H1 (cell line): ENCODE results near the gene ASAP2.

Source experiments
- CTCF ChIP-seq, 3 experiments: IDR thresholded peaks; 1 replicate in 2 of 3; 2 replicates in 1 of 3; pipeline versions ENCODE4 v1.5.1 to v1.6.1; 2011; ENCODE audit warnings: low read length in 3 of 3, mild to moderate bottlenecking in 3 of 3, inconsistent platforms in 2 of 3, low read depth in 1 of 3, moderate library complexity in 1 of 3; ENCODE audit not compliant: insufficient read depth in 1 of 3; ENCODE audit errors: control extremely low read depth in 1 of 3
- EZH2 ChIP-seq: fragments of 200-600 bp; sonication (generic); IDR thresholded peaks from 2 replicates; pipeline ENCODE4 v1.7.1; 2012; ENCODE audit warnings: low read depth, mild to moderate bottlenecking, moderate library complexity, low read length, inconsistent platforms; ENCODE audit not compliant: severe bottlenecking
- HDAC2 ChIP-seq, 2 experiments: fragments of 300-600 bp in 1 of 2; sonication (generic) in 1 of 2; IDR thresholded peaks; 2 replicates each; pipeline ENCODE4 v1.6.1; 2011 to 2012; ENCODE audit warnings: low read depth in 2 of 2, low read length in 2 of 2, mild to moderate bottlenecking in 2 of 2, moderate library complexity in 2 of 2, borderline replicate concordance in 1 of 2, inconsistent platforms in 1 of 2
- POLR2A ChIP-seq, 2 experiments: IDR thresholded peaks; 1 replicate in 1 of 2; 2 replicates in 1 of 2; pipeline ENCODE4 v1.6.1; 2011; ENCODE audit warnings: low read depth in 2 of 2, low read length in 2 of 2, mild to moderate bottlenecking in 2 of 2; ENCODE audit errors: control extremely low read depth in 1 of 2
- SAP30 ChIP-seq: fragments of 300-600 bp; sonication (generic); IDR thresholded peaks from 2 replicates; pipeline ENCODE4 v1.7.1; 2012; ENCODE audit warnings: low read length, moderate library complexity, mild to moderate bottlenecking, inconsistent platforms; ENCODE audit not compliant: insufficient read depth, insufficient replicate concordance

DNA sequence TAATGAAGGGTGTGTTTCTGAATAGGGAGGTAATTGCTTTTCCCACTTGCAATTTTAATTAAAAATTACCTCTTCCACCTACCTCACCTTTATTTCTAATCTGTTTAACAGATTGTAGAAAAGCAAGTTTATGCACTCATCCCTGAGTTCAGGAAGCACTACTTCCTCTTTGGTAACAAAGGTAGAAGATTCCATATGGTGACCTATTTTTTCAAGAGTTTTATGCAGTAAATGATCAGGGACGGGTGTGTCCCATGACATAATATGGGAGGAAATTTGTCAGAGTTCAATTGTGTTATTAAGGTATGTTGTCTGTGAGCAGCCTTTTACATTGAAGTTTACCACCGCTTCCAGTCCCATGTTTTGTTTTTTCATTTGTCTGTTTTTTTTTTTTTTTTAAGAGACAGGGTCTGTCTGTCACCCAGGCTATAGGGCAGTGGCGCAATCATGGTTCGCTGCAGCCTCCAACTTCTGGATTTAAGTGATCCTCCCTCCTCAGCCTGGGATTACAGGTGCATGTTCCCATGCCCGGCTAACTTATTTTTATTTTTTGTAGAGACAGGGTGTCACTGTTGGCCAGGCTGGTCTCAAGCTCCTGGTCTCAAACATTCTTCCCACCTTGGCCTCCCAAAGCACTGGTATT lies 68.2 kb downstream of the ASAP2 start:
- TF ChIP-seq HDAC2 (IDR thresholded peaks at IDR 0.05; ENCODE audit: borderline replicate concordance in 1 of 2, low read depth in 2 of 2, low read length in 2 of 2) (no peak), CTCF (IDR thresholded peaks at IDR 0.05; ENCODE audit: control extremely low read depth in 1 of 3, insufficient read depth in 1 of 3, low read depth in 1 of 3, low read length in 3 of 3) (no peak), POLR2A (IDR thresholded peaks at IDR 0.05; ENCODE audit: control extremely low read depth in 1 of 2, low read depth in 2 of 2, low read length in 2 of 2) (no peak), SAP30 (no peak), EZH2 (no peak)
